ENCODE data around the gene CHRM2.

CHRM2 gene

DNA sequence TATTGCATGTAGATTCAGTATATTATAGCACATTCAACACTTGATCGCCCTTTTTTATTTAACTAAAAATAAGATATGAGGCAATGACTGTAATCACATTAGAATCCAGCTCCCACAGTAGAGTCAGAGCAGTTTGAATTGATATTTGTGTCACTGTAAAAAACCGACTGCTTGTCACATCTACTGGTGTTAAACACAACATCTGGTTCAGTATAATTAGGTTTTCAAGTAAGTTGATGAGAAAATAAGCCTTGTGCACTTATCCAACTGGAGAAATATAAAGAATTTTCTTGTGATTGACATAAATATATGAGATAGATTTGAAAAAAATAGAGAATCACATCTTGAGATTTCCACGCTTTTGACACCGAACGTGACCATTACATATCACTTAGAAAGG lies 69.0 kb downstream of the CHRM2 start:
- DNase-seq, result no peak
- Histone ChIP-seq H3K27ac (no peak overlapping the region), H3K36me3 (no peaks in the 10 kb centered on the region), H3K4me3 (ENCODE audit: low read depth, low read length) (no peak overlapping the region), H3K27me3 (ENCODE audit: insufficient read depth, low read depth, severe bottlenecking) (no peaks in the 10 kb centered on the region), H3K9me3 (ENCODE audit: severe bottlenecking) (no peaks in the 10 kb centered on the region)
- TF ChIP-seq, protein P1, sequence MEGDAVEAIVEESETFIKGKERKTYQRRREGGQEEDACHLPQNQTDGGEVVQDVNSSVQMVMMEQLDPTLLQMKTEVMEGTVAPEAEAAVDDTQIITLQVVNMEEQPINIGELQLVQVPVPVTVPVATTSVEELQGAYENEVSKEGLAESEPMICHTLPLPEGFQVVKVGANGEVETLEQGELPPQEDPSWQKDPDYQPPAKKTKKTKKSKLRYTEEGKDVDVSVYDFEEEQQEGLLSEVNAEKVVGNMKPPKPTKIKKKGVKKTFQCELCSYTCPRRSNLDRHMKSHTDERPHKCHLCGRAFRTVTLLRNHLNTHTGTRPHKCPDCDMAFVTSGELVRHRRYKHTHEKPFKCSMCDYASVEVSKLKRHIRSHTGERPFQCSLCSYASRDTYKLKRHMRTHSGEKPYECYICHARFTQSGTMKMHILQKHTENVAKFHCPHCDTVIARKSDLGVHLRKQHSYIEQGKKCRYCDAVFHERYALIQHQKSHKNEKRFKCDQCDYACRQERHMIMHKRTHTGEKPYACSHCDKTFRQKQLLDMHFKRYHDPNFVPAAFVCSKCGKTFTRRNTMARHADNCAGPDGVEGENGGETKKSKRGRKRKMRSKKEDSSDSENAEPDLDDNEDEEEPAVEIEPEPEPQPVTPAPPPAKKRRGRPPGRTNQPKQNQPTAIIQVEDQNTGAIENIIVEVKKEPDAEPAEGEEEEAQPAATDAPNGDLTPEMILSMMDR (IDR thresholded peaks at IDR 0.05; ENCODE audit: low read depth, low read length), result no peak

DNA sequence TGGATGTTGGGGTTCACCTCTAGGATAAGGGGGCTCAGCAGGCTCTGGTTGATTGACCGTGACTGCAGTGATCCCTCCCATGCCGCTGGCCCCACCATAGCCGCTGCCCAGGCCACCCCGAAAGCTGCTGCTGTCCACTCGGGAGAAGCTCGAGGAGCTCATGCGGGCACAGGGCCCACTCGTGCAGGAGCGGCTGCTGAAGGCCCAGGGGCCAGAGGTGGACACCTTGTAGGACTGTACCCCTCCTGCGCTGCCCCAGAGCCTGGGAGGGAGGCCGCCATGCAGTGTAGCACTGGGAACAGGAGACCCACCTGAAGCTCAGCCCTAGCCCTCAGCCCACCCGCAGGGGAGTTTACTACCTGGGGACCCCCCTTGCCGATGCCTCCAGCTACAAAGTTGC lies 70.0 kb downstream of the CHRM2 start:
- H3K36me3 ChIP-seq, result no peaks in the 10 kb centered on the region
- DNase-seq, result no peak
- no peak overlapping the region for H3K4me3 ChIP-seq (ENCODE audit: low read depth, low read length)
- H3K9me3 ChIP-seq (ENCODE audit: severe bottlenecking), result no peaks in the 10 kb centered on the region
- H3K27me3 ChIP-seq (ENCODE audit: insufficient read depth, low read depth, severe bottlenecking), result no peaks in the 10 kb centered on the region
- H3K27ac ChIP-seq, result no peak overlapping the region
- TF ChIP-seq, protein P1 (IDR thresholded peaks at IDR 0.05; ENCODE audit: low read depth, low read length), result no peak

DNA sequence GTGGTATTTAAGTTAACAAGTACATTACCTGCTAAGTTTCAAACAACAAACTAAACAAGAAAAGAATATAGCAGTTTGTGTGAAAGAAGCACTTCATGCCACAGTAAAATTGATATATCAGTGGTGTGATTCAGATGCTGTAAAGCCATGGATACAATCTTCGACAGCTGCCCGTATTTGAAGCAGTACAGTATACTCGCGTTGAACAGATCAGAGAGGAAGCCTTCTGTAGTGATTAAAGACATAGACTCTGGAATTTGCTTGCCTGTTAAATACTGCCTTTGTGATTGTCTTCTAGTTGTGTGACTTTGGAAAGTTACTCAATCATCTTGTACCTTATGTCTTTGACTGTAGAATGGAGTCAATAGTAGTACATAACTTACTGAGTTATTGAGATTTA lies 71.7 kb downstream of the CHRM2 start:
- no peaks in the 10 kb centered on the region for H3K36me3 ChIP-seq
- TF ChIP-seq, protein P1 (IDR thresholded peaks at IDR 0.05; ENCODE audit: low read depth, low read length), result no peak
- H3K27ac ChIP-seq, result no peak overlapping the region
- H3K9me3 ChIP-seq (ENCODE audit: severe bottlenecking), result no peaks in the 10 kb centered on the region
- no peaks in the 10 kb centered on the region for H3K27me3 ChIP-seq (ENCODE audit: insufficient read depth, low read depth, severe bottlenecking)
- no peak overlapping the region for H3K4me3 ChIP-seq (ENCODE audit: low read depth, low read length)
- no peak for DNase-seq

DNA sequence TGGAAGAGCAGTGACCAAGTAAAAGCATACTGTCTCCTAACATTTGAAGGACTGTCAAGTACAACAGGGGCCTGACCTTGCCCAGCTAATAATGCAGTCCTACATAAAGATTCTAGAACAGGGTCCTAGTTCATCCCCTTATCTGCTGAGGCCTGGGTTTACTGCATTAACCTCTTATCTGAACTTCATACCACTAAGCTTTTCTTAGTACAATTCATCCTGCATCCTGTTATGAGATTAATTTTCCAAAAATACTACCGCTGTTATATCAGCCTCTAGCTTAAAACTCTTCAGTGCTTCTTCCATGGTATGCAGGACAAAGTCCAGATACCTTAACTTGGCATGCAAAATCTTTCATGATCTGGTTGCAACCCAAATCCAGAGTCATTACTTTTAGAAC lies 72.5 kb downstream of the CHRM2 start:
- H3K9me3 ChIP-seq (ENCODE audit: severe bottlenecking), result no peaks in the 10 kb centered on the region
- H3K27ac ChIP-seq, result no peak overlapping the region
- DNase-seq, result no peak

DNA sequence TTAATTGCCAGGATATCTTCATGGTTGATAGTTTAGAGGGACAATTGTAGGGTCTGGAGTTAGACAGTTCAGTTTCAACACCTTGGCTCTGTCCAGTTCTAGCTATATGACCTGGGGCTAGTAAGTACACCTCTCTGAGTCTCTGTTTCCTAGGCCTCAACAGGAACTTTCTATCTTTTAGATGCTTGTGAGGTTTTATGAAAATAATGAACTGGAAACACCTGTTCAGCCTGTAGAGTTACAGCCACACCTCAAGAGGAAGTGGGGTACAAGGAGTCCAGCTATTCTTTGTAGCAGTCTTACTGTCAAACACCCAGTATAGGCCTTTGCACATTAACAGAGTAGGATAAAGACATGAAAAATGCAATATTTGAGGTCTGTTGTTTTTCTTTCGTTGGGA lies 73.4 kb downstream of the CHRM2 start:
- TF ChIP-seq, protein P1 (IDR thresholded peaks at IDR 0.05; ENCODE audit: low read depth, low read length), result no peak
- no peak for DNase-seq
- Histone ChIP-seq H3K4me3 (ENCODE audit: low read depth, low read length) (no peak overlapping the region), H3K9me3 (ENCODE audit: severe bottlenecking) (no peaks in the 10 kb centered on the region), H3K36me3 (no peaks in the 10 kb centered on the region), H3K27me3 (ENCODE audit: insufficient read depth, low read depth, severe bottlenecking) (no peaks in the 10 kb centered on the region), H3K27ac (no peak overlapping the region)

More for the DNA sequence above, 72.5 kb downstream of the CHRM2 start:
- TF ChIP-seq, protein P1 (IDR thresholded peaks at IDR 0.05; ENCODE audit: low read depth, low read length), result no peak
- no peaks in the 10 kb centered on the region for H3K36me3 ChIP-seq
- H3K4me3 ChIP-seq (ENCODE audit: low read depth, low read length), result no peak overlapping the region
- no peaks in the 10 kb centered on the region for H3K27me3 ChIP-seq (ENCODE audit: insufficient read depth, low read depth, severe bottlenecking)

DNA sequence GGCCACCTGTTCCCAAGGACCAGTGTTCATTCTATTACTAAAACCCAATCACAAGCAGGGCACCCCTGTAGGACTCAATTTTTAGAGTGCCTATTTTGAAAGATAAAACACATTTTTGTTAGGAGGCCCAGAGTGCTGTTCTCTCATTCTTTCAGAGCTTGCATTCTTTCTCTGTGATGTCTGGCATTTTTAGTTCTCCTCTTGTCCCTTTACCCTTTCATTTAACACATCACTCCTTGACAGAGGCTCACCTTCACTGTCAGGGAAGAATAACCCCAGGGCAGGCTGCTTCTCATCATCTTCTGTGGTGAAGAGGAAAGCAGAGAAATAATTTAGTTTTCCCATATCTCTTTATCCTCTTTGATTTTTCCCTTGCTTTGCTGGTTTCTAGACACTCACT lies 73.9 kb downstream of the CHRM2 start:
- Histone ChIP-seq H3K36me3 (no peaks in the 10 kb centered on the region), H3K27ac (no peak overlapping the region), H3K27me3 (ENCODE audit: insufficient read depth, low read depth, severe bottlenecking) (no peaks in the 10 kb centered on the region), H3K4me3 (ENCODE audit: low read depth, low read length) (no peak overlapping the region), H3K9me3 (ENCODE audit: severe bottlenecking) (no peaks in the 10 kb centered on the region)
- TF ChIP-seq, protein P1 (IDR thresholded peaks at IDR 0.05; ENCODE audit: low read depth, low read length), result no peak
- no peak for DNase-seq

Measured in WERI-Rb-1 (cell line).